Stimulated activated naive CD4-positive, alpha-beta T cell (primary cell): Measurements from ENCODE around the gene RNF157.

Experiments
- DNase-seq, 6 experiments: peaks; one replicate each; lab custom pipeline; 2025; lab: John Stamatoyannopoulos, UW

RNF157 gene

GRCh38 chr17:76140661-76141211, 99.6 kb downstream of the RNF157 start:
- no peak for DNase-seq

- DNase-seq, result peak in 4 of 6 experiments; percentile 38 to 56 (median 48)
Observed at GRCh38 chr17:76139801-76140660, 100.3 kb downstream of the RNF157 start.

- DNase-seq, result no peak
Observed at GRCh38 chr17:76138896-76139752, 101.2 kb downstream of the RNF157 start.

DNA sequence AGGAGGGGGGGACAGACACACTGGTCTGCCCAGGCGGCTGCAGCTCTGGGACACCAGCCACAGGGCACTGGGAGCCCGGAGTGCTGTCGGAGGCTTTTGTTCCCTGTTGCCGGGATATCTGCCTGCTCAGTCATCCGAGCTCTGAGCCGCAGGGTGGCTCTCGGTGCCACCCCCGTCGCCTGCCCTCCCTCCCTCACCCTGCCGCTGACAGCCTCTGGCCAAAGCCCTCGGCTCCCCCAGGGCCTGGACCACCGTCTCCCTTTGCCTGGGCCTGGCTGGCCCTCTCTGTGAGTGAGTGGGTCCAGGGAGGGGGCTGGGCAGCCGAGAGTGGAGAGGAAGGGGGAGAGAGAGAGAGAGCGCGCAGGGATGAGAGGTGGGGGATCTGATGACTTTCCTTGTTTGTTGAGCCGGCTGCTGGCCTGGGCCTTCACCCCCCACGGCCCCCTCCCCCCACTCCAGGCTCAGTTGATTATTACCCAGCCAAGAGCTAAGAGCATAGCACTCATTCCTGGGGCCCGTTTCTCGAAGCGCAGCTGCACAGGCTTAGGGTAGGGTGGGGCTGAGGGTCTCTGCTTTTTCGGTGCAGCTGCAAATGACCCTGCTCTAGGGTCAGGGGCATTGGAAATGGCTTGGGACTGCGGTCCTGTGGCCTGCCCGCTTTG, 101.9 kb downstream of the RNF157 start:
- DNase-seq, result no peak

DNA sequence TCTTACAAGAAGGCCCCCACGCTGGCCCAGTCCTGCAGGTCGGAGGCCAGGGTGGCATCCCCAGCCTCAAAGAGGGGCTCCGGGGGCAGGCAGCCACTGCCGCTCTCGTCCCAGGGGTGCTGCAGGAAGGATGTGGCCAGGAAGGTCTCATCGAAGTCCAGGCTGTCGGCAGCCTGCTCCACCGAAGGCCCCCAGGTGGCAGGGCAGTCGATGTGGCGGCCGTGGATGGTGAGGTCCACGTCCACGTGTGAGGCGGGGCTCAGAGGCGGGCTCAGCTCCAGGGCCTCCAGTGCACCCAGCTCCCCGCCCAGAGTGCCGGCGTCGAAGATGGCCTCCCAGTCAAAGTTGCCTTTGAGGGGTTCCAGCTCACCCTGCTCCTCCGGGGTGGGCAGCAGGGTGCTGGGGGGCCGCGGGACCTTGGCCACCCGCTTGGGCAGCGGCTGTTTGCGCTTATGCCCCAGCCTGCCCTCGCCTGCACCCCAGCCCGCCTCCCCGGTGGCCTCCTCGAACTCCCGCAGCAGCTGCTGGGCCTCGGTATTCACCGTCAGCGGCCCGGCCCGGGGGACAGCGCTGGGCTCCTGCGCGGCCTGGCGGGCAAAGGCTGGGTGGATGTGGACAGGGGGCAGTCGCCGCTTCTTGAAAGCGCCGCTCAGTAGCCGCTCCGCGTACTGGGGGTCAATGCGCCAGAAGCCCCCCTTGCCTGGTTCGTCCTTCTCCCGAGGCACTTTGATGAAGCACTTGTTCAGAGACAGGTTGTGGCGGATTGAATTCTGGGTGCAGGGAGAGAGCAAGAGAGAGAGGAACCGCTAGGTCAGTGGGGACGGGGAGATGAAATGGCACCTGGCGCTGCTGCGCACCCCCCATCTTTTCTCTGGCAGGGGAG, 102.7 kb downstream of the RNF157 start:
- no peak for DNase-seq

DNA sequence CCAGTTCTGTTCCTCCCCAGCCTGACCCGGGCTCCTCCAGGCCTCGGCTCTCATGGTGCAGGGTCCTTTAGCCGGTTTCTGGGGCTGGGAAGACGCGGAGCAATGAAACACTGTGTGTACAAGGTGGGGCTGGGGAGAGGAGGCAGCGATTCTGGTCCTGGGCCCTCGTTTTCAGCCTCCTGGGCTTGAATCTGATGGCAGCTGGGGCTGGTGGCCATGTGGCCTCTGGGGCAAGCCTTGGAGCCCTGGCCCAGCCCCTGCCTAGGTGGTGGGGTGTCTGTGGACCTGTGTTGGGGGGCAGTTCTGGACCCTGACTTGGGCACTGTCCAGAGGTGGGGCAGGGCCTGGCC, 103.3 kb downstream of the RNF157 start:
- no peak for DNase-seq

GRCh38 chr17:76136276-76137000, 103.9 kb downstream of the RNF157 start:
- DNase-seq, result no peak

GRCh38 chr17:76135810-76136188, 104.5 kb downstream of the RNF157 start:
- DNase-seq, result no peak

GRCh38 chr17:76134911-76135809, 105.1 kb downstream of the RNF157 start:
- DNase-seq, result peak in 1 of 6 experiments; percentile 30

- no peak for DNase-seq
Observed at GRCh38 chr17:76132574-76133338, 107.5 kb downstream of the RNF157 start.

DNA sequence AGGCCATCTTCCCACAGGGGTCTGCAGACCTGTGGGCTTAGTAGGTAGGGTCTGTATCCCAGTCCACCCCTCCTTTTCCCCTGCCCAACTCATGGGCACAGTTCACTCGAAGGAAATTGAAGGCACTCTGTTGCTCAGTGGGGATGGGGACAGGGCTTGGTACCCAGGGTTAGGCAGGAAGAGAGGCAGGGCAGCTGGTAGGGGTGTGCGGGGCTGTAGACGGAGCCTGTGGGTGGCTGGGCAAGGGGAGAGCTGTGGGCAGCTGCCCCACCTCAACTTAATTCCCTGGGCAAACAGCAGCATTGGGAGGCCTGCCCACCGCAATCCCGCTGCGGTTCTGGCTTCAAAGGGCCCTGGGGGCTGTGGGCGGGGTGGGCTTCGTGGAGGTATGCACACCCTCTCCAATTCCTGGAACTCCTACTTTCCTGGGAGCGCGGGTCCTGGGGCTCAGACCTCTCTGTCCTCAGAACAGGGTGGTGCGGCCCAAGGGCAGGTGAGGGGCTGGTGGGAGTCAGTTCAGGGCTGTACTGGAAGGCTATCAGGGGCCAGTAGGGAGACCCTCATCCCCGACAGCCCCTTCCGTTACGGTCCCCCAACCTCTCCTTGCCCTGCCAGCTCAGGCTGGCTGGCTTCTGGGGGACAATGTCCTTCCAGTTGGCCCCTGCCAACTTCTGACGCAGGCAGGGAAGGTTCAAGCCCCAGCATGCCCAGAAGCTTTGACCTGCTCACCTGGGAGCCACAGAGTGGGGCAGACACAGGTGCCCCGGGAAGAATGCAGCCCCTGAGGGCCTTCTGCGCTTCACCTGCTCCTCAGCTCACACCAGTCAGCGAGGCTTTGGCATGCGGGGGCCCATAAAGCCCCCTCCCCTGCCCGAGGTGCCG, 108.4 kb downstream of the RNF157 start:
- DNase-seq, result no peak

GRCh38 chr17:76131051-76131691, 109.1 kb downstream of the RNF157 start:
- DNase-seq, result no peak

DNA sequence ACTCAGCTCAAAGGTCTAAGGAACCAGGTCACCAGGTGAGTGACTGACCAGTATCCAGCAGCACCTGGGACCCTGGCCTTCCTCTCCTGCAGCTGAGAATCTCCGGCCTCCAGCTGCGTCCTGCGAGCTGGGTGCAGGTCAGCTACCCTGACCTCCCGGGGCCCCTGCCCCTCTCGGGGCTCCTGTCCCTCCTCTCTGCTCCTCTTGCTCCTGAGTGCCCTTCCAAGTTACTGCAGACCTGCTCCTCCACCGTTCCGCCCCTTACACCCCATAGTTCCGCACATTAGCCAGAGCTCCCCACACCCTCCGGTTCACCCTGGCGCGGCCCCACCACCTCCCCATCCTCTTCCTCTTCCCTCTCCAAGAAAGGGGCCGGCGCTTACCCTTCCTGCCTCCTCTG, 109.8 kb downstream of the RNF157 start:
- no peak for DNase-seq

DNA sequence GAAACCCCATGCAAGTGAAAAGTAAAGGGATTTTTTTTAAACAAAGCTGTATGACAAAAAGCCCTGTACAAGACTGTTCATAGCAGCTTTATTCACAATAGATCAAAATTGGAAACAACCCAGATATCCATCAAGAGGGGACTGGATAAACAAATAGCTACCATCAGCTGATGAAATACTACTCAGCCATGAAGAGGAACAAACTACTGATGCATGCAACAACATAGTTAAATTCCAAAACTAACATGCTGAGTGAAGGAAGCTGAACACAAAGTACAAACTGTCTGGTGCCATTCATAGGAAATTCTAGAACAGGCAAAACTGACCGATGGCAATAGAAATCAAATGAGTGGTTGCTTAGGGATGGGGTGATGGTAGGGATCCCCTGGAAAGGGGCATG, 114.4 kb downstream of the RNF157 start:
- no peak for DNase-seq

DNA sequence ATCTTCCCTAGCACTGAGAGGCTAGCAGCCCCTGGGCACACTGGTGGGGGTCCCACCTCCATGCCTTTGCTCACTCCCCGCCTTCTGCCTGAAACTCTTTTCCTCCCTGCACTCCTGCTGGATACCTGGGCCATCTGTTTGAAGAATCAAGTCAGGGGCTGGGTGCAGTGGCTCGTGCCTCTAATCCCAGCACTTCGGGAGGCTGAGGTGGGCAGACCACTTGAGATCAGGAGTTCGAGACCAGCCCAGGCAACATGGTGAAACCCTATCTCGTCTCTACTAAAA, 115.0 kb downstream of the RNF157 start:
- DNase-seq, result no peak

DNA sequence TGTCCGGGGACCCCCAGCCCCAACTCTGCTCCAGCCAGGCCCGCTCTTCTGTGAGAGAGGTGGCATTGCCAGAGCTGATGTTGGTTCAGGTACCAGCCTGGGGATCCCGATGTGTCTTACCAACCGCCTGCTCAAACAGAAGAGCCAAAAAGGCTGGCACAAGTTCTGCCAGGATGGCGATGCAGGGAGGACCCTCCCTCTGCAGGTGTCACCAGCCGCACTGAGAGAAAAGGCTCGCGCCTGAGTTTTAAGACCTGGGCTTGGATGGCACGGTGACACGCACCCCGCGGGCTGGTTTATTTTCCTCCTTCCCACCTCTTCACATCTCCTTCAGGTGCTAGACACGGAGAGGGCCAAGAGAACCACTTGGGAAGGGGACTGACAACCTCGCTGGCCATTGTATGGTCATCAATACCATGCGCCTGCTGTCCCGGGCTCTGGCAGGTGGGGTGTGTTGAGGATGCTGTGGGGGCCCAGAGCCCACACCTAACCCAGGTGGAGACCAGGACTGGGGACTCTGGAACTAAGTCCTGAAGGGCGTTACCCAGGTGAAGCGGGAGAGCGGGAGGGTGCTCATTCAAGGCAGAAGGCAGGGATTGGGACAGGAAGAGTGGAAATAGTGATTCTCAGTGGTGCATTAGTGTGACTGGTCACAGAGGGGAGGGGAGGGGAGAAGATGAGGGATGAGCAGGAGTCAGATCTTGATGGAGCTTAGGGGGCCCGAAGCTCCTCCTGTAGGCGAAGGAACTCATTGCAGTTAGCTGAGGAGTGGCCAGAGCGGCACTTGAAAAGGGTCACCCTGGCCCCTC, 115.5 kb downstream of the RNF157 start:
- no peak for DNase-seq
